ENCODE results near the gene CCNI.
"Not testable (repeated sequence)": the region's sequence is repeated elsewhere in the genome, so short reads cannot be mapped to it uniquely, and the experiment has no call there.

Gene CCNI

GRCh38 chr4:77080806-77081205 is 5.0 kb upstream of the CCNI start:
- not testable (repeated sequence) for DNase-seq

DNA sequence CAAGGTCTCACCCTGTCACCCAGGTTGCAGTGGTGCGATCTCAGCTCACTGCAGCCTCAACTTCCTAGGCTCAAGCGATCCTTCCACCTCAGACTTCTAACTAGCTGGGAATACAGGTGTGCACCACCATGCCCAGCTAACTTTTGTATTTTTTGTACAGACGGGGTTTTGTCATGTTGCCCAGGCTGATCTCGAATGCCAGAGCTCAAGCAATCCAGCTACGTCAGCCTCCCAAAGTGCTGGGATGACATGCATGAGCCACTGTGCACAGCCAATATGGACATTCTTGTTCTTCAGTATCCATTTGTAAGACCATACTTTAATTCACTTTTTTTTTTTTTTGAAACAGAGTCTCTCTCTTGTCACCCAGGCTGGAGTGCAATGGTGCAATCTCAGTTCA is 3.5 kb upstream of the CCNI start:
- DNase-seq, result no peak

DNA sequence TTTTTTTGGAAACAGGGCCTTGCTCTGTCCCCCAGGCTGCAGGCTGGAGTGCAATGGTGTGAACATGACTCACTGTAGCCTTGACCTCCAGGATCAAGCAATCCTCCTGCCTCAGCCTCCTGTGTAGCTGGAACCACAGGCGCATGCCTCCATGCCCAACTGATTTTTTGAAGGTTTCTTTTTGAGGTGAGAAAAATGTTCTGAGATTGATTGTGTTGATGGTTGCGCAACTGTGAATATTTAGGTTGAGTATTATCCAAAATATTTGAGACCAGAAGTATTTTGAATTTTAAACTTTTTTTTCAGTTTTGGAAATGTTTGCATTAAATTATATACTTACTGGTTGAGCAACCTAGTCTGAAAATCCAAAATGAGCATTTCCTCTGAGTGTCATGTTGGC is 2.6 kb upstream of the CCNI start:
- DNase-seq, result no peak

GRCh38 chr4:77076889-77077635 is 1.3 kb upstream of the CCNI start:
- no peak for DNase-seq

DNA sequence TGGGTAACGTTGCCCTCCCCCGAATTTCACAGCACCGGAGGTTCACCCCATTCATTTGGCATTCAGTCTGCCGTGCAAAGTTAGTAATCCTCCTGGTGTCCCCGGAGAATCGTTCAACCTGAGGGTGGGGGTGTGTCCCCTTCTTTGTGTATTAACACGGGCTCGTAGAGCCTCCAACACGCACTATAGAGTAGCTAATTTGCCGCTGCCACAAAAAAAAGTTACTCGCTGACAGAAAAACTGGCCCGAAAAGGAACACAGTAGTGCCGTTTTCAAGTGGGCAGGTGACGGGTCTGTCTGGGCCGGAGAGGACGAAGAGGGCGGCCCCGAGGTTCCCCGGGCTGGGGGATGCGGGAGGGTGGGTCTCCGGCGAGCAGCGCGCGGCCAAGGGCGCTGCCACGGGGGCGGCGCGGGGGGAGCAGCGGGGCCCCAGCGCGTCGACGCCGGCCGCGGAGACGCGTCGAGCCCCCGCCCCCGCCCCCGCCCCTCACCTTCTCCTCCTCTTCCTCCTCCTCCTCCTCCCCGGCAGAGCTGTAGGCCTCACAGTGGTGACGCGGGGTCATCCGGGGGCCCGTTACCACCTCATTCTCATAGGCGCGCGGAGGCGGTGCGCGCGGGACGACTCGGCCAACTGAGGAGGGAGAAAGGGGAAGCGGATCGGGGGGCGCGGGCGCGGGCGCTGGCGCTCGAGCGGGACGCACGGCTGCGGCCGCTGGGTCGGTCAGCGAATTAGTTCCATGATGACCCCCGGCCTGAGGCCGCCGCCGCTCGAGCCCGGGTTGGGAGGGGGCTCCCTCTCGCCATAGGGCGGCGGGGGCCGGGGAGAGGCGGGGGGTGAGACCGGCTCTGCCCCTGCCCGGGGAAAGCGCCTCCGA is 571 bp downstream of the CCNI start:
- DNase-seq, result peak; percentile 33

DNA sequence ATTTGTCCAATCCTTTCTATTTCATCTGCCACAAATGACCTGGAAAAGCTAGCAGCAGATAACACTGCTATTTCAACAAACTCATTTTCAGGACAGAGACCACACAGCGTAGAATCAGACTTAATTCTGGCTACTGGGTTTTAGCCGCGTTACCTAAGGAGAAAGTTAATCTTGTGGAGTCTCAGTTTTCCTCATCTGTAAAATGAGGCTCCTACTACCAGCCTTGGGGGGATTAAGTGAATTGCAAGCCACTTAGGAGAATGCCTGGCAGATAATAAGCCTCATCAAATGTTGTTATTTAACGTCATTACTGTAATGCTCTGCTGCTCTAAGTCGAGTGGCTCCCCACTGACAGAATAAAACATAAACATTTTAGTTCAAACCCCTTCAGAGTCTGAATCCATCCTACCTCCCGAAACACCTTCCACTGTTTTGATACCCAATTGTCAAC is 1.4 kb downstream of the CCNI start:
- no peak for DNase-seq

GRCh38 chr4:77073981-77074380 is 1.8 kb downstream of the CCNI start:
- no peak for DNase-seq

- DNase-seq, result peak; percentile 10
Observed at GRCh38 chr4:77073106-77073809, 2.5 kb downstream of the CCNI start.

DNA sequence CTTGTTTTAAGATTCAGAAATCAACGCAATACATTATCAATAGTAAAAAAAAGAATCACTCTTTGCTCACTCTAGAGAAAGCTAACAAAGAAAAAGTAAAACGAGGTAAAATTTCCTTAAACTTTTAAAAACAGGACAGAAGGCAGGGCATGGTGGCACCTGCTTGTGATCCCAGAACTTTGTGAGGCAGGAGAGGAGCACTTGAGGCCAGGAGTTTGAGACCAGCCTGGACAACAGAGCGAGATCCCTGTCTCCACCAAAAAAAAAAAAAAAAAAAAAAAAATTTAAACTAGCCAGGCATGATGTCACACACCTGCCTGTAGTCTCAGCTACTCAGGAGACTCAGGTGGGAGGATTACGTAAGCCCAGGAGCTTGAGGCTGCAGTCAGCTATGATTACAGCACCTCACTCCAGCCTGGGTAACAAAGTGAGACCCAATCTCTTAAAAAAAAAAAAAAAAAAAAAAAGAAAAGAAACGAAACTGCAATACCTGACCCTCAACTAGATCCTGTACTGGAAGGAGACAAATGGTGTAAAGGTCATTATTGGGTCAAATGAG is 3.5 kb downstream of the CCNI start:
- DNase-seq, result no peak

GRCh38 chr4:77069514-77069913 is 6.3 kb downstream of the CCNI start:
- not testable (repeated sequence) for DNase-seq

DNA sequence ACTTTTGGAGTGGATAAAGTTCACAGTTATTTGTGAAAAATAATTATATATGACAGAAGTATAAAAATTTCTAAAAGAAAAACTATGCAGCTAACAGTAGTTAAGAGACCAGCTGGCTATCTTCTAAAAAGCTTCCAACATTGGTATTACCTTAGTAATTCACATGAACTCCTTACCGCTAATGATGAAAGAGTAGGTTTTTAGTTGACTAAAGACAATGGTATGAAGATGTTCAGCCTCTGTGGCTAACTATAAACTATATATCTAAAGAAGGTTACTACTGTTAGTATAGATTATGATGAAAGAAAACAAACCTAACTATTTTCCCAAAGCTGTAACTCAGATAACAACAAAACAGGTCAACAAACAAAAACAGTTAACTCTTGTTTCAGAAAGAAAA is 10.4 kb downstream of the CCNI start:
- peak; percentile 41 for DNase-seq

- no peak for DNase-seq
Observed at GRCh38 chr4:77062856-77063255, 12.9 kb downstream of the CCNI start.

DNA sequence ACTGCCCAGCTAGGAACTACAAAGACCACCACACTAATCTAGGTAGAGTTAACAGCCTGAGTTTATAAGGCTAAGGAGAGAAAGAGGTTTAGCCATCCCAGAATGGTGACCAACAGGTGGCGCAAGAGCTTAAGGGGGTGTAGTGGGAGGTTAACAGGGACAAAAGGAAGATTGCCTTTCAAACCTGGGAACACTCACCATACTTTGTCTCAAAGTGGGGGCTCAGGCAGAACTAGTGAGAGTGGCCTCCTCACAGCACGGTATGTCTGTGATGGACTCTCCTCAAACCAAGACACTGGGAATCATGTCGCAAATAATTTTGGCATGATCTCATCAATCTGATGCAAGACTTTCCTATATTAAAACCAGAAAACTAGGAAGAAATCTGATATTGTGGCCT is 23.4 kb downstream of the CCNI start:
- DNase-seq, result peak; percentile 28

GRCh38 chr4:77050962-77051361 is 24.8 kb downstream of the CCNI start:
- no peak for DNase-seq

DNA sequence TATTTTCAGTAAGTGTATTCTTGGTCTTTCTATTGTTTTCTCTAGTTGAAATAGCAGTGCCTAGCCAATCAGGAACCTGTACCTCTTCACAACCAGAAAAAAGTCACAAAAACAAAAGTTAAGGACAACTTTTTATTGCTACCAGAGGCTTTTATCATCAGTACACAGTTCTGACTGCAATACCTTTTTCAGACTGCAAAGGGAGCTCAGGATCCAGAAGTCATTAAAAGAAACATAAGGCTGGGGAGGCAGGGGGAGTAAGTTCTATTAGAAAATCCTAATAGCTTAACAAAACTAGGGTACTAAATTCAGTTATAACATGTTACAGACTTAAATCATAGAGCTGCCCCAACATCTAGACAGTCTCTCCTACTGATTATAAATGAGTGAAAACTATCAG is 28.8 kb downstream of the CCNI start:
- no peak for DNase-seq

DNA sequence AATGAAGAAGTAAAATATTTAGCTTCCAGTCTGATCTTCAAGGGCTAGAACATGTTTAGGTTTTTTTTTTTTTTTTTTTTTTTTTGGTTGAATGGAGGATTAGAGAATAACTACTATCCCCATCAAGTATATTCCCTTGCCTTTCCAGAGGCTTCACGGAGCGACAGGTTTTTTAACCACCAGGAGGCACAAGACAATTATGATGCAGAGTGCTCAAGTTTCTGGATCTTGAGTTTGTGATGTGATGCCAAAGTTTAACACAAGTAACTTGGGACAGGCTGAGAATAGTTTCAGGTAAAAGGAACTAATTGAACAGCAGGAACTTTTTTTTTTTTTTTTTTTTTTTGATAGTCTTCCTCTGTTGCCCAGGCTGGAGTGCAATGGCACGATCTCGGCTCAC is 30.3 kb downstream of the CCNI start:
- DNase-seq, result no peak

- DNase-seq, result peak; percentile 24
Observed at GRCh38 chr4:77044461-77045150, 31.2 kb downstream of the CCNI start.

DNA sequence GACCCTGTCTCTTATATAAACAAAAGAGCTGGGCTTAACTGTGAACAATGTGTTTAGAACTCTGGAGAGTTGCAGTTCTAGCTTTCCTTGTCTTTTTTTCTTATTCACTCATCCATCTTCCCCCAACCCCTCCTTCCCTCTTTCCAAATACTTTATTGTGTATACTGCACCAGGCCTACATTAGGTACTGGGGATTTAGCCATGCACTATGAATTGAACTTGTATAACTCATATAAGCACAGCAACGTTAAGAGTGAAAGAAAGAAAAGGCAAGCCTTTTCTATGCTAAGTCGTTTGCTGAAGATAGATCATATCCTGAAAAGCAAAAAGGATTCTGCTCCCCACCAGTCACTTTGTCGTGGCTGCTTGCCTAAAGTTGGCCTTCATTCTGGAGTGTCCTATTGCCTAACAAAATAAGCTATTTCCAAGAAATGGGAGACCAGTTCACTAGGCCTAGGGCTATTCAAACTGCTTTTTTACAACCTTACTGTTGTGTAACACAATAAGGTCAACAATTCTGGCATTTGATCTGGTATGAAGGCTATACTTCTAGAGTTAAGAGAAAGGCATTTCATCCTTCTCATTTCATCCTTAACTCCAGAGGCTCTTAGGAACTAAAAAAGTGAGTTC is 32.2 kb downstream of the CCNI start:
- DNase-seq, result no peak

GRCh38 chr4:77040854-77041725 is 34.7 kb downstream of the CCNI start:
- no peak for DNase-seq

DNA sequence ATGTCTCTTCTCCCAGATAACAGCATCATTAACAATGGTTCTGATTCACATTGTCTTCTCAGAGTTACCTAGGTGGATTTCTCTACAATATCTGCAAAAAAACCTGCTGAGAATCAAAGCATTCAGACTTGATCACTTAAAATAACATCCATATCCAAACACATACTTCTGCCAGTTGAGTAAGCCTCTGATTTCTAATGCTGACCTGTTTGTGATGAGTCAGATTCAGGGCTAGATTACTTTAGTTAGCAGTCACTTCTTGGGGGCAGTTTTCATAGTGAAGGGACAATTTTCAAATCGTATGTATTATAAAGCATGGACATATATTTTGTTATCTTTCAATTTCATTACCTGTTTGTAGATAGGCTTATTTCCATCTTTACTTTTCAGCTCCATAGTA is 35.5 kb downstream of the CCNI start:
- peak; percentile 52 for DNase-seq

- DNase-seq, result no peak
Observed at GRCh38 chr4:77039796-77040195, 36.0 kb downstream of the CCNI start.
